Ramos (cell line): Measurements from ENCODE around the gene ITGB1BP1.

Source experiments
- in situ Hi-C: fragments of 300-500 bp; cut with MboI; formaldehyde crosslinking; loops from one replicate; pipeline ENCODE4 v1.14.3; 2022; ENCODE audit warnings: low sequenced_read_pairs; ENCODE audit not compliant: unreplicated experiment

Gene ITGB1BP1, protein sequence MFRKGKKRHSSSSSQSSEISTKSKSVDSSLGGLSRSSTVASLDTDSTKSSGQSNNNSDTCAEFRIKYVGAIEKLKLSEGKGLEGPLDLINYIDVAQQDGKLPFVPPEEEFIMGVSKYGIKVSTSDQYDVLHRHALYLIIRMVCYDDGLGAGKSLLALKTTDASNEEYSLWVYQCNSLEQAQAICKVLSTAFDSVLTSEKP

GRCh38 chr2:9423100-9423921, at the start of gene ITGB1BP1, which contains the start of gene CPSF3:
TSS of gene ITGB1BP1 (minus strand) at chr2:9423528. CDS start at chr2:9418697, 4,831 bp downstream.
TSS of gene CPSF3 (plus strand) at chr2:9423654. CDS start at chr2:9423774, 120 bp downstream.
- in situ Hi-C loops: no loop called here

DNA sequence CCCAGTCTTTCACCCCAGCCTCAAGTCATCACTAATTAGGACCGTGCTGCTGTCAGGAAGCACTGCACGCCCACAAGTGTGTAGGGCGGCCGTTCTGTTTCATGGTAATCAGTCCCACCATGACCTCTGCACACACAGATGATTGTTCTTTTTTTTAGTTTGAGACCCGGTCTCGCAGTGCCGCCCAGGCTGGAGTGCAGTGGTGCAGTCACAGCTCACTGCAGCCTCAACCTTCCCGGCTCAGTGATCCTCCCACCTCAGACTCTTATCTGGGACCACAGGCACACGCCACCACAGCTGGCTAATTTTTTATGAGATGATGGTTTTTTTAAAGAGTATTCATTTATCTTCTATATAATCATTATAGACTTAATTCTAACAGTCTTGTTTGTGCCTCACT, 49.2 kb upstream of the ITGB1BP1 start:
- in situ Hi-C loops: no loop called here

- in situ Hi-C loops: no loop called here
These were observed 47.9 kb upstream of the ITGB1BP1 start for GRCh38 chr2:9471206-9471605.

DNA sequence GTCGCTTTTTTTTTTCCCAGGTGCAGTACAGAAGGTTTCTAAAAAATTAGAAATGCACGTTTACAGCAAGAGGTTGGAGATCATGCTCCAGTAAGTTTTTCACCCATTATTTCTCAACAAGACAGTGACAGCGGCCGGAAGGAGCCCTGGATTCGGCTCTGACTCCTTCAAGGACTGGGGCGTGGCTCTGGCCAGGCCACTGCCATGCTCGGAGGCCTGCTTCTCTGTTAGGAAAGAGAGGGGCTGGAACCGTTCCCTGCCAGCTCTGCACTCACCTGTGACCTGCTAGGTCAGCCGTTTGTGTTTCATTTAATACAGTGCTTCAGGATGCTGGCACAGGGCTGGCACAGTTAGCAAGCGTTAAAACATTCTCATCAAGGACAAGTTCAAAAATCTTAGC, 44.4 kb upstream of the ITGB1BP1 start:
- in situ Hi-C loops: no loop called here

GRCh38 chr2:9466147-9466683, 42.9 kb upstream of the ITGB1BP1 start:
- in situ Hi-C loops: no loop called here

- in situ Hi-C loops: no loop called here
These were observed 41.8 kb upstream of the ITGB1BP1 start for GRCh38 chr2:9465170-9465569.

GRCh38 chr2:9463698-9464034, 40.3 kb upstream of the ITGB1BP1 start:
- in situ Hi-C loops: no loop called here

DNA sequence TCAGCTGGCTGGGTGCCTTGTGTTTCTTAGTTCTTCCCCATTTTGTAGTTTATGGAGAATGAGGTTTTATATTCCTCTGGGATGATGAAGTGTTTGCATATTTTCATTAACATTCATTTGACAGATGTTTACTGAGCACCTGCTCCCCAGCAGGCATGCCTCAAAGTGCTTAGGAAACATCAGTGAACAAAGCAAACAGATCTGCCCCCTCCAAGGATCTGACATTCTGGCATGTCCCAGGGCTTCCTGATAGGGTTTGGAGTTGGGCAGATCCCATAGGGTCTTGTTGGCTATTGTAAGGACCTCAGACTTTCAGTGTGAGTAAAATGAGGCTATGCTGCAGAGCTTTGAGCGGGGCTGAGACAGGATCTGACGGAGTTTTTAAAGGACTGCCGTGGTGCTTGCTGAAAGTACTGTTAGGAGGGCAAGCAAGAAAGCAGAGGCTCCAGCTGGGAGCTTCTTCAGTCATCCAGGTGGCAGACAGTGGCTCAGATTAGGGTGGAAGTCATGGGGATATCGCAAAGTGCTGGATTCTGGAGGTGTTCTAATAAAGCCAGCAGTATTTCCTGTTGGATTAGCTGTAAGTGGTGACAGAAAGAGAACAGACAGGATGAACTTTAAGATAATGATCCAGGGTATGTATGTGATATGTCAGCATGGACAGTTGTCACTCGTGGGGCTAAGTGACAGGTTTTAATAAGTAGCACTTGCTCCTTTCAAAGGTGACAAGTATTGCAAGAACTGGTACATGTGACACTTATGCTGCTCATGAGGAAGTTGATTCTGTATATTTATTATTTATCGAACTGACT, 39.8 kb upstream of the ITGB1BP1 start:
- in situ Hi-C loops: no loop called here

DNA sequence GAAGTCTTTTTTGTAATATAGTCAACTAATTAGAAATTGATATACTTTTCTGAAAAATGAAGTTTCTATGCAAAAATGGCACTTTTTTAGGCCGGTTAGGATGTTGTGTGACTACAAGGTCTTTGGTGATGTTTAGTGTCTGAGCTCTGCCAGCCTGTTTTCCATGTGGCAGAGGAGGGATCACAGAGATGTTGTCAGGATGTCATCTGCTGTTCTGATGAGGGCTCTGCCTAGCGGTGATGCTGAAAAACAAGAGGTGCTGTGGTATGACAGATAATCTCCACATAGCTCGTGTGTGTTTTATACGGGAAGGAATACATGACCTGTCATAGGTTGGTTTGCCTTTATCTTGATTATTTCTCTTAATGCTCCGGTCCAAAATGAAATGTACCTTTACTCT, 39.0 kb upstream of the ITGB1BP1 start:
- in situ Hi-C loops: no loop called here

- in situ Hi-C loops: no loop called here
These were observed 37.8 kb upstream of the ITGB1BP1 start for GRCh38 chr2:9461079-9461478.

GRCh38 chr2:9460441-9461017, 37.2 kb upstream of the ITGB1BP1 start:
- in situ Hi-C loops: no loop called here

DNA sequence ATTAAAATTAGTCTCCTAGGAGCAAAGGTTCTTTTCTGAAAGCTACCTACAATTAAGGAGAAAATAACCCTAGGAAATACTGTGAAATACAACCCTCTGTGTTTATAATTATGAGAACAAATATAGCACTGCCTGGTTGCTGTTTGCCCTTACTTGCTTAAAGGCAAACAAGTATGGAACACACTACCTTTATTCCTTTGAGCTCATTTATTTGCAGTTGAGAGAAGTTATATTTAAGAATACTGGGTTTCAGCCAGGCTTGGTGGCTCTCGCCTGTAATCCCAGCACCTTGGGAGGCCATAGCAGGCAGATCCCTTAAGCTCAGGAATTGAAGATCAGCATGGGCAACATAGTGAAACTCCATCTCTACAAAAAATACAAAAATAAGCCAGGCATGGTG, 27.9 kb upstream of the ITGB1BP1 start:
- in situ Hi-C loops: no loop called here

GRCh38 chr2:9445089-9445488, 21.8 kb upstream of the ITGB1BP1 start:
- in situ Hi-C loops: no loop called here

DNA sequence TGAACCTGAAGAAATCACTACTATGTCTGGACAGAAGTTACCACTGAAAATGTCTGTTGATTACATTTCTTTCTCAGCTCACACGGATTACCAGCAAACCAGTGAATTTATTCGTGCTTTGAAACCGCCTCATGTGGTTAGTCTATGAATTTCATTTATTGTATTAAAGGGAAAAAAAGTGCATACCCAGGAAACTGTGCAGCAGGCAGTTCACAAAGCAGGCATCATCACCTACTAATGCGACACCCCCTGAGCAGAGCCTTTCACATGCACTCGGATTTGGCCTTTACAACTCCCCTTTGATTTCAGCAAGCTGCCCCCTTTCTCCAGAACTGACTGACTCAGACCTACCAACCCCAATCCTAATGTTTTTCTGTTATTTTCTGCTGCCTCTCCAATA, 20.2 kb upstream of the ITGB1BP1 start:
- in situ Hi-C loops: no loop called here

GRCh38 chr2:9441556-9441955, 18.2 kb upstream of the ITGB1BP1 start:
- in situ Hi-C loops: no loop called here

DNA sequence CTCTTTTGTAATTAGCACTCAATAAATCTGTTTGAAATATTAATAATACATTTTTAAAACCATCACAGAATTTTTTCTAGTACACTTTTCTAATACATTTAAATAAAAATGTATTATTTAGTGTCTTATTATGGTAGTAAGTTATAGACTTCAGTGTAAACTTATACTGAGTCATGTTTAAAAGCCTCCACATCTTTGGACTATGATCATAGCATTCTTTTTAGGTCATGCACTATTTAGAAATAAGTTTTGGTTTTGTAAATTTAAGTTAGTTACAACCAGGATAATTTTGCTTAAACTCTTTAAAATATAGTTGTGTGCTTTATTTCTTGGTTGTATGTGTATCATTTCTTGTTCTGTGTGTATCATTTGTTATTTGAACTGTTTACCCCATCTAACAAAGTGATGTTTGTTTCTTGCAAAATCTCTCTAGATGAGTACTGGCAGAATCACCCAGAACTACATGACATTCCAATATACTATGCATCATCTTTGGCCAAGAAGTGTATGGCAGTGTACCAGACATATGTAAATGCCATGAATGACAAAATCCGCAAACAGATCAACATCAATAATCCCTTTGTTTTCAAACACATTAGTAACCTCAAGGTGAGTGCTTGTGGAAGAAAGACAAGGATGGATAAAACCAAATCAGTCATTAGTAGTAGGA, 16.9 kb upstream of the ITGB1BP1 start:
- in situ Hi-C loops: no loop called here

GRCh38 chr2:9439536-9439935, 16.2 kb upstream of the ITGB1BP1 start:
- in situ Hi-C loops: no loop called here

DNA sequence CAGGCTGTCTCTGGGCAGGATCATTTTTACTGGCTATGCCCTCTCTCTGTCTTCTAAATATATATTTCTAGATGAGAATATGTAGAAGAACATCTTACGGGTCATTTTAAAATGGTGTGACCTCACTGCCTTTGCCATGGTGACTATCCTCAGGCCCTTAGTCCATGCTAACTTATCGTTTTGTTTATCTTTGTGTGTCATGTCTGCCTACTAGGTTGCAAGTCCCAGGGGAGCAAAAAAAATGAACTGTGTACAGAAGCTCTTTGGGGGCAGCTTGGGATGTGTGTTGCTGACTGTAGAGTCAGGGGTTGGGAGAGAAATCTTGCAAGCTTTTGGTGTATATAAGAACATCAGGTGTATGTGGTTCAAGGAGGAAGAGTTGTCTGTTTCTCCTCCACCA, 11.2 kb upstream of the ITGB1BP1 start:
- in situ Hi-C loops: no loop called here

DNA sequence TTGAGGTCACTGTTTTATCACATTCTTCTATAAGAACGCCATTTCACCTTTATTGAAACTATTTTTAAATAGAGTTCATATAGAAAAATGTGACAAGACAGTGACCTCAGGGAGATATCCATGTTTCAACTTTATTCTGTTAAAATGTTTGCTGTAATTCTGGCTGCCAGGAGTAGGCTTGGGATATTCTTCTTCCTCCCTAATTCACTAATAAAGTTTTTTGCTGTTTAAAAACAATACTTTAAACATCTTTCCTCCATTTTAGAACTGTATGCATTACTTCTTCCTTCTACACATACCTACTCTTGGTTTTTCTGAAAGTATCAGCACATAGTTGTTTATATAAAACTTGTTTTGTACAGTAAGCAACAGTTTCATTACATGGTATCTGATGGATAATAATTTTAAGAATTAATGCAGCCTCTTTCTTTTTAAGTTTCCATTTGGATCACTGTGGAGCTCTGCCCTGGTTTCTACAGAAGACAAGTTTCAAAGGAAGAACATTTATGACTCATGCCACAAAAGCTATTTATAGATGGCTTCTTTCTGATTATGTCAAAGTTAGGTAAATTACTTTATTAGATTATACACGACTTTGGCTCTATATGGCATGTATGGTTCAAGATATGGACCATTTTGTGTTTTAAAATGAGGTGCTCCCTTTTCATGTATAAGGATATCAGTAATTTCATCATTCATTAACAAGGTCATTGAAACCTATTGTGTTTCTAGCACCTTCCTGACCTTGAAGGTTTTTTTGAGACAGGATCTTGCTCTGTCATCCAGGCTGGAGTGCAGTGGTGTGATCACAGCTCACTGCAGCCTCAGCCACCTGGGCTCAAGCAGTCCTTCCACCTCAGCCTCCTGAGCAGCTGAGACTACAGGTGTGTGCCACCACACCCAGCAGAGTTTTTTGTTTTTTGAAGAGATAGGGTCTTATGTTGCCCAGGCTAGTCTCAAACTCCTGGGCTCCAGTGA, 7.3 kb upstream of the ITGB1BP1 start:
- in situ Hi-C loops: no loop called here
